PFSK-1 (cell line): ENCODE data around the gene MBNL1.

ENCODE experiments used
- FOXP2 ChIP-seq: optimal IDR thresholded peaks from 2 replicates; pipeline ENCODE3; 2011; ENCODE audit warnings: borderline replicate concordance, control low read depth, inconsistent platforms; ENCODE audit not compliant: insufficient read depth; ENCODE audit errors: extremely low read length, extremely low read depth
- POLR2AphosphoS5 ChIP-seq: IDR thresholded peaks from 2 replicates; pipeline ENCODE4 v1.6.1; 2012; ENCODE audit warnings: low read depth, mild to moderate bottlenecking, control low read depth, low read length, moderate library complexity
- SIN3A ChIP-seq: IDR thresholded peaks from 2 replicates; pipeline ENCODE4 v1.6.1; 2012; ENCODE audit warnings: mild to moderate bottlenecking, low read length, moderate library complexity, borderline replicate concordance; ENCODE audit not compliant: insufficient read depth
- TAF1 ChIP-seq: IDR thresholded peaks from 2 replicates; pipeline ENCODE4 v1.6.1; 2012; ENCODE audit warnings: low read length, control low read depth, borderline replicate concordance; ENCODE audit not compliant: insufficient read depth
- TF ChIP-seq, protein P1 (sequence below), 2 experiments: IDR thresholded peaks; 2 replicates each; pipeline versions ENCODE4 v1.6.1 to v1.8.0; 2011 to 2012; ENCODE audit warnings: low read depth in 2 of 2, low read length in 2 of 2, control low read depth in 1 of 2, inconsistent platforms in 1 of 2, mild to moderate bottlenecking in 1 of 2, moderate library complexity in 1 of 2; ENCODE audit not compliant: insufficient read depth in 1 of 2

DNA sequence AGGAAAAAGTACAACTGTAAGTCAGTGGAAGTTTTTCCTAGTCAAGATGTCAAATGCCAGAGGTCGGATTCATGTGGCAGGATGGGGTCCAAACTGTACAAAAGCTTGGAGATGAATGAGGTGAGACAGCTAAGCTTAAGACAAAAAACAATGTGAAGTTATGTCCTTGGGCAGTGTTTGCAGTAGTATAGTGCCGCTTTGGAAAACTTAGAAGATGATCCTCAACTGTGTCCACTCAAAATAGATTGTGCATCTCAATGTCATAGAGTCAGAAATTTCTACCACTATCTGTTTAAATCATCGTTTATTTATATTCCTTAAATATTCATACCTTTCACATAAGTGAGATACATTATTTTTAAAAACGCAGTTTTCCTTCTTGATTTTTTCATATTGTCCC lies 77.3 kb downstream of the MBNL1 start:
- TF ChIP-seq TAF1 (no peak), POLR2AphosphoS5 (no peak), FOXP2 (no peak), SIN3A (no peak)
- TF ChIP-seq, protein P1, sequence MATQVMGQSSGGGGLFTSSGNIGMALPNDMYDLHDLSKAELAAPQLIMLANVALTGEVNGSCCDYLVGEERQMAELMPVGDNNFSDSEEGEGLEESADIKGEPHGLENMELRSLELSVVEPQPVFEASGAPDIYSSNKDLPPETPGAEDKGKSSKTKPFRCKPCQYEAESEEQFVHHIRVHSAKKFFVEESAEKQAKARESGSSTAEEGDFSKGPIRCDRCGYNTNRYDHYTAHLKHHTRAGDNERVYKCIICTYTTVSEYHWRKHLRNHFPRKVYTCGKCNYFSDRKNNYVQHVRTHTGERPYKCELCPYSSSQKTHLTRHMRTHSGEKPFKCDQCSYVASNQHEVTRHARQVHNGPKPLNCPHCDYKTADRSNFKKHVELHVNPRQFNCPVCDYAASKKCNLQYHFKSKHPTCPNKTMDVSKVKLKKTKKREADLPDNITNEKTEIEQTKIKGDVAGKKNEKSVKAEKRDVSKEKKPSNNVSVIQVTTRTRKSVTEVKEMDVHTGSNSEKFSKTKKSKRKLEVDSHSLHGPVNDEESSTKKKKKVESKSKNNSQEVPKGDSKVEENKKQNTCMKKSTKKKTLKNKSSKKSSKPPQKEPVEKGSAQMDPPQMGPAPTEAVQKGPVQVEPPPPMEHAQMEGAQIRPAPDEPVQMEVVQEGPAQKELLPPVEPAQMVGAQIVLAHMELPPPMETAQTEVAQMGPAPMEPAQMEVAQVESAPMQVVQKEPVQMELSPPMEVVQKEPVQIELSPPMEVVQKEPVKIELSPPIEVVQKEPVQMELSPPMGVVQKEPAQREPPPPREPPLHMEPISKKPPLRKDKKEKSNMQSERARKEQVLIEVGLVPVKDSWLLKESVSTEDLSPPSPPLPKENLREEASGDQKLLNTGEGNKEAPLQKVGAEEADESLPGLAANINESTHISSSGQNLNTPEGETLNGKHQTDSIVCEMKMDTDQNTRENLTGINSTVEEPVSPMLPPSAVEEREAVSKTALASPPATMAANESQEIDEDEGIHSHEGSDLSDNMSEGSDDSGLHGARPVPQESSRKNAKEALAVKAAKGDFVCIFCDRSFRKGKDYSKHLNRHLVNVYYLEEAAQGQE (IDR thresholded peaks at IDR 0.05; ENCODE audit: insufficient read depth in 1 of 2, low read depth in 2 of 2, low read length in 2 of 2): no peak
